GM13977 (cell line): ENCODE measurements around the gene ITPR3.

Experiments
- DNase-seq: peaks from one replicate; pipeline ENCODE4 v3.0.0; 2012; ENCODE audit warnings: low spot score
- in situ Hi-C: fragments of 300-500 bp; cut with MboI; formaldehyde crosslinking; loops from one replicate; pipeline ENCODE4 v1.12.0; 2022; ENCODE audit warnings: low sequenced_read_pairs, low pct_unique_long_range_greater_than_20kb, mixed read lengths, inconsistent platforms; ENCODE audit not compliant: unreplicated experiment
- TF ChIP-seq, protein P1 (sequence below): IDR thresholded peaks from 2 replicates; pipeline ENCODE4 v1.5.1; 2012; ENCODE audit warnings: mild to moderate bottlenecking, control low read depth; ENCODE audit not compliant: insufficient read depth; ENCODE audit errors: extremely low read depth, missing control alignments

The ITPR3 gene

DNA sequence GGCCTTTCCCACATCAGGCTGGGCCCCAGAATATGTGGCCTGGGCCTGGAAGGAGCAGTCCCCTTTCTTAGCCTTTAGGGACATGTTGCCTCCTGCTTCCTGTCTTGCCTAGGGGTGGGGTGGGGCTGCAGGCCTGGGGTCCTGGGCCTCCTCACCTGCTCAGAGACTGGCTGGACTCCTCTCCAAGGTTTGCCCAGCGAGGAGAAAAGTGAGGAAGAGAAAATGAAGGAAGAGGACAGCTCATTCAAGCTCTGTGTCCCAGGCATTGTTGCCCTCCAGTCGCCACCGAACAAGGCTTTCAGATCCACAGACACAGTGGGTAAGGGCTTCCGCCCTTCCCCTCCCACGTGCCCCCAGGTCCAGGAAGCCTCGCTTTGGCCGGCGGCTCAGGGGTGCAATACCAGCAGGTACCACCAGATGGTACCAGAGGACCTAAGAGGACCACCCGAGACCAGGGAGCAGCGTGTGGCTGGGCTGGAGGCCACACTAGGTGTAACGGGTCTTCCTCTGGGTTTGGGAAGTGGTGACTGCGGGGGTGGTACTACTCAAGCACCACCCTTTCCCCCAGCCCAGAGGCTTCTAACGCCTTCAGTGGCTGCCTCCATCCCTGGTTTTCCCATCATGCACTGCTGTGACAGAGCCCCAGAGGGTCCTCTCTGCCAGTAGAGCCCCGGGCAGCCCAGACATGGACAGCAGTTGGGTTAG, 35.6 kb upstream of the ITPR3 start:
- TF ChIP-seq, protein P1, sequence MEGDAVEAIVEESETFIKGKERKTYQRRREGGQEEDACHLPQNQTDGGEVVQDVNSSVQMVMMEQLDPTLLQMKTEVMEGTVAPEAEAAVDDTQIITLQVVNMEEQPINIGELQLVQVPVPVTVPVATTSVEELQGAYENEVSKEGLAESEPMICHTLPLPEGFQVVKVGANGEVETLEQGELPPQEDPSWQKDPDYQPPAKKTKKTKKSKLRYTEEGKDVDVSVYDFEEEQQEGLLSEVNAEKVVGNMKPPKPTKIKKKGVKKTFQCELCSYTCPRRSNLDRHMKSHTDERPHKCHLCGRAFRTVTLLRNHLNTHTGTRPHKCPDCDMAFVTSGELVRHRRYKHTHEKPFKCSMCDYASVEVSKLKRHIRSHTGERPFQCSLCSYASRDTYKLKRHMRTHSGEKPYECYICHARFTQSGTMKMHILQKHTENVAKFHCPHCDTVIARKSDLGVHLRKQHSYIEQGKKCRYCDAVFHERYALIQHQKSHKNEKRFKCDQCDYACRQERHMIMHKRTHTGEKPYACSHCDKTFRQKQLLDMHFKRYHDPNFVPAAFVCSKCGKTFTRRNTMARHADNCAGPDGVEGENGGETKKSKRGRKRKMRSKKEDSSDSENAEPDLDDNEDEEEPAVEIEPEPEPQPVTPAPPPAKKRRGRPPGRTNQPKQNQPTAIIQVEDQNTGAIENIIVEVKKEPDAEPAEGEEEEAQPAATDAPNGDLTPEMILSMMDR = peak; percentile 94
- in situ Hi-C loops = loop anchor here (10.0 kb wide), 1 partner anchor 119 kb away; no protein-coding TSS in a partner anchor

DNA sequence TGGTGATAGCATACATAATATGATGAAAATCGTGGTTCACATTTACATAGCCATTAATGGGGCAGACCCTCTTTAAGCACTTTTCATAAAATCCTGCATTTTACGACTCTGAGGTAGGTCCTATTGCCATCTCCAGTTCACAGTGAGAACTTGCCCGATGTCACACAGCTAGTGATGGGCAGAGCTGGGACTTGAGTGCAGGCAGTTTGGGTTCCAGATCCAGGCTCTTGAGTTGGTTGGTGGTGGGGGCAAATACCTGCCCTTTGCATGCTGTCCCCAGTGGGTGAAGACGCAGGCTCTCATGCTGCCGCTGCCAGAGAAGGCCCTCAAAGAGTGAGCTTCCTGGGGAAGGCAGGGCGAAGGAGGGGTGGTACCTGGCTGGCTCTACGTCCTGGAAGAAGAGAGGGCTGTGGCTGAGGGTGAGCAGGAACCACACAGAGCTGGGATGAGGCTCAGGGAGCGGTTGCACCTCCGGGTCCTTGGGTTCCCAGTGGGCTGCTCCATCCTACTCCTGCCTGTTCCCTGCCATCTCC, 34.9 kb upstream of the ITPR3 start:
- TF ChIP-seq, protein P1 = peak; percentile 2
- no peak for DNase-seq
- in situ Hi-C loops = loop anchor here (10.0 kb wide), 1 partner anchor 119 kb away; no protein-coding TSS in a partner anchor

More for the DNA sequence above, 35.6 kb upstream of the ITPR3 start:
- peak; percentile 86 for DNase-seq

DNA sequence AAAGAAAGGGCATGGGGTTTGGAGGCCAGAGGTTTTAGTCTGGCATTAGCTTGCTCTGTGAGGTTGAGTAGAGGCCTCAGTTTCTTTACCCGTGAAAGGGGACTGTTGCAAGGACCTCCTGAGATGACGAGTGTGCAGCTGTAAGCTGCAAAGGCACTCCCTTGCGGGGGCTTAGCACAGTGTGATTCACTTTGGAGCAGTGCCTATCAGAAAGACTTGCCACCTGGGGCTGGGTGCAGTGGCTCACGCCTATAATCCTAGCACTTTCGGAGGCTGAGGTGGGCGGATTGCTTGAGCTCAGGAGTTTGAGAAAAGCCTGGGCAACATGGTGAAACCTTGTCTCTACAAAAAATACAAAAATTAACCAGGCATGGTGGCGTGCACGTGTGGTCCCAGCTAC, 33.6 kb upstream of the ITPR3 start:
- in situ Hi-C loops = loop anchor here (10.0 kb wide), 1 partner anchor 117 kb away; no protein-coding TSS in a partner anchor
- no peak for DNase-seq
- TF ChIP-seq, protein P1 = no peak

DNA sequence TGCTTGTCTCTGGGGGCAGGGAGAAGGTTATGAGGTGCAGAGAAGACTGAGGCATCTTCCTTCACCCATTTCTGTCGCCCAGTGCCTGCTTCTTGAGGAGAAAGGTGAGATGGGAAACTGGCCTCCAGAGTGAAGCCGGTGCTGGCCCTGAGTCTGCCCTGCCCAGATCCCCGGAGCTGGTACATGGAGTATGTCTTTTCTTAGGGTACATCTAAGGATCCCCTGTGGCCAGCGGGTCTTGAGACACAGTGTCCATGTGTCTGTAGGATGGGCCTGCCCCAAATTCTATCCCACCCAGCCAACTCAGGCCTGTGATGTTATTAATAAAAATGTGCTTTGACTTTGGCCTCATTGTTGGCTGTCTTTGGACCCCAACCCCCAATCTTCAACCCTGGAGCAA, 32.2 kb upstream of the ITPR3 start:
- in situ Hi-C loops = loop anchor here (10.0 kb wide), 1 partner anchor 116 kb away; no protein-coding TSS in a partner anchor
- DNase-seq = no peak
- TF ChIP-seq, protein P1 = no peak

DNA sequence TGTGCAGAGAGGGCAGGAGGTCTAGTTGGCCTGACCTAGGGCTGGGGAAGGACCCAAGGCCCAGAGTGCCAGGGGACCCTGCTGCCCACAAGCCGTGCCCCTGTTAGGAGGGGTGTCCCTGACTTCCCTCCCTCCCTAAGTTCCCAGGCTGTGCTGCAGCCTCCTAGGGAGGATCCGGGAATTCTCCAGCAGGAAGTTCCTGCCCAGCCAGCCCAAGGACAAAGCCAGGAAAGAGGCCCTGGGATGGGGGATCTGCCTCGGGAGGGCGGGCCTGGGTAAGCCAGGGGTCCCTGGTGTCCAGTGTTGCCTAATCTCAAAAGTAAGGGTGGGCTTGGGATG, 31.8 kb upstream of the ITPR3 start:
- DNase-seq = no peak
- in situ Hi-C loops = loop anchor here (10.0 kb wide), 1 partner anchor 115 kb away; no protein-coding TSS in a partner anchor
- TF ChIP-seq, protein P1 = no peak

DNA sequence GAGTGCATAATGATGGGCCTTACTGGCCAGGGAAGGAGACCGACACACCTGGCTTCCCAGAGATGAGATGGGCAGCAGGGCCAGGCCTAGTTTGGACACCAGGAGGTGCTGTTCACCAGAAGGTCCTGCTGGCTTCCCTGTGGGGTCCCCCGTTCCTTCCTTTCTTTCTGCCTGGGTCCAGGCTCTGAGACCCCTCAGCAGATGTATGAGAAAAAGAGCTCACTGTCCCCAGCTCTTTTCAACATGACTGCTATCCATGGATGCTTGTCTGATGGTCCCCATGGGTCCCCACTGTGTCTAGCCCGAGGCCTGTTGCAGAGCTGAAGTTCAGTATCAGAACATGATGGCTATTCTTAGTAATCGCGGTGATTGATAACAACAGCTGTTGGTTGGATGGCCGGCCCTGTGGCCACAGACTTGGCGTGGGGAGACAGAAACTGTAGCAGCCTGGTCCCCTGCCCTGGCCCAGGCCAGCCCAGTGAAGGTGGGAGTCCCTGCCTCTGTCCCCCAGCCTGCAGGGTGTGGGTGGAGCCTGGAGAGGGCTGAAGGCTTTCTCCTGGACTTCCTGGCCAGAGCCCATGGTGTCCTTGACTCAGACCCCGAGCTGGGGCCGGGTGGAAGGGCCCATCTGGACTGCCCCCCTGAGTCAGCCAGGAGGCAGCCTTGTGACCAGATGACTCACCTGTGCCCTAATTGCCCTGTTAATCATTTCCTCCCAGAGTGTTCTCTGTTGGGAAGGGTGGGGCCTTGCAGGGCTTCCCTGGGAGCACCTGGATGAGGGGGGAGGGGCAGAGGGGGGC, 31.2 kb upstream of the ITPR3 start:
- peak; percentile 79 for DNase-seq
- in situ Hi-C loops = loop anchor here (10.0 kb wide), 1 partner anchor 115 kb away; no protein-coding TSS in a partner anchor
- TF ChIP-seq, protein P1 = peak; percentile 93
